Measurements from ENCODE around the gene CRYL1.

The CRYL1 gene

GRCh38 chr13:20415694-20416107, 110.0 kb downstream of the CRYL1 start:
- no peak overlapping the region for H3K27ac ChIP-seq
- TF ChIP-seq CTCF (IDR thresholded peaks at IDR 0.05) (no peak), ZFX (IDR thresholded peaks at IDR 0.05; ENCODE audit: borderline replicate concordance) (no peak)

GRCh38 chr13:20415306-20415679, 110.4 kb downstream of the CRYL1 start:
- no peak overlapping the region for H3K27ac ChIP-seq
- TF ChIP-seq CTCF (IDR thresholded peaks at IDR 0.05) (no peak), ZFX (IDR thresholded peaks at IDR 0.05; ENCODE audit: borderline replicate concordance) (no peak)

GRCh38 chr13:20414546-20415305, 110.9 kb downstream of the CRYL1 start:
- TF ChIP-seq ZFX (IDR thresholded peaks at IDR 0.05; ENCODE audit: borderline replicate concordance): no peak
- TF ChIP-seq CTCF (IDR thresholded peaks at IDR 0.05): no peak
- H3K27ac ChIP-seq: no peak overlapping the region

GRCh38 chr13:20412691-20413355, 112.8 kb downstream of the CRYL1 start:
- TF ChIP-seq CTCF (IDR thresholded peaks at IDR 0.05): no peak
- TF ChIP-seq ZFX (IDR thresholded peaks at IDR 0.05; ENCODE audit: borderline replicate concordance): no peak

GRCh38 chr13:20411638-20412342, 113.9 kb downstream of the CRYL1 start:
- TF ChIP-seq CTCF (IDR thresholded peaks at IDR 0.05) (no peak), ZFX (IDR thresholded peaks at IDR 0.05; ENCODE audit: borderline replicate concordance) (no peak)
- no peak overlapping the region for H3K27ac ChIP-seq

More at GRCh38 chr13:20412691-20413355, 112.8 kb downstream of the CRYL1 start:
- no peak overlapping the region for H3K27ac ChIP-seq

- no peak for TF ChIP-seq ZFX (IDR thresholded peaks at IDR 0.05; ENCODE audit: borderline replicate concordance)
- no peak for TF ChIP-seq CTCF (IDR thresholded peaks at IDR 0.05)
- H3K27ac ChIP-seq: no peak overlapping the region
Measured at GRCh38 chr13:20410726-20411125, 114.9 kb downstream of the CRYL1 start.
